ENCODE data around the gene EEIG1.

The EEIG1 gene

DNA sequence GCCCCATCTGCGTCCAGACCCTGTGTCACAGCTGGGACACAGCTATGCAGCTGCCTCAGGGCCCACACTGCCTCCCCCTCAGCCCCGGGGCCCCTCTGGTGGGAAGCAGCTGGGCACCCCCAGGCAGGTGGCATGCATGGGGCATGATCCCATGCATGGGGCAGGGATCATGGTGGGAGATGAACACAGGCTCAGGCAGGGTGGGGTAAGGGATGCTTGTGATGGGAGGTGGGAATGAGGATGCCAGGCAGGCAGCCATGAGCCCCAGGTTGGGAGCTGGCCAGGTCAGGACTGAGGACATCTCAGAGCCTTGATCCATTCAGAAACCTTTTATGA is 19.7 kb downstream of the EEIG1 start:
- no peaks in the 10 kb centered on the region for H3K27me3 ChIP-seq (ENCODE audit: insufficient read depth, poor library complexity, severe bottlenecking)
- DNase-seq (ENCODE audit: low read depth in 1 of 2, low spot score in 1 of 2) = no peak
- no peak overlapping the region for H3K27ac ChIP-seq (replicated peaks)
- no peak for TF ChIP-seq GABPA (IDR thresholded peaks at IDR 0.05; ENCODE audit: low read depth)
- no peak for TF ChIP-seq POLR2AphosphoS5 (IDR thresholded peaks at IDR 0.05; ENCODE audit: low read depth)
- TF ChIP-seq, protein P1, sequence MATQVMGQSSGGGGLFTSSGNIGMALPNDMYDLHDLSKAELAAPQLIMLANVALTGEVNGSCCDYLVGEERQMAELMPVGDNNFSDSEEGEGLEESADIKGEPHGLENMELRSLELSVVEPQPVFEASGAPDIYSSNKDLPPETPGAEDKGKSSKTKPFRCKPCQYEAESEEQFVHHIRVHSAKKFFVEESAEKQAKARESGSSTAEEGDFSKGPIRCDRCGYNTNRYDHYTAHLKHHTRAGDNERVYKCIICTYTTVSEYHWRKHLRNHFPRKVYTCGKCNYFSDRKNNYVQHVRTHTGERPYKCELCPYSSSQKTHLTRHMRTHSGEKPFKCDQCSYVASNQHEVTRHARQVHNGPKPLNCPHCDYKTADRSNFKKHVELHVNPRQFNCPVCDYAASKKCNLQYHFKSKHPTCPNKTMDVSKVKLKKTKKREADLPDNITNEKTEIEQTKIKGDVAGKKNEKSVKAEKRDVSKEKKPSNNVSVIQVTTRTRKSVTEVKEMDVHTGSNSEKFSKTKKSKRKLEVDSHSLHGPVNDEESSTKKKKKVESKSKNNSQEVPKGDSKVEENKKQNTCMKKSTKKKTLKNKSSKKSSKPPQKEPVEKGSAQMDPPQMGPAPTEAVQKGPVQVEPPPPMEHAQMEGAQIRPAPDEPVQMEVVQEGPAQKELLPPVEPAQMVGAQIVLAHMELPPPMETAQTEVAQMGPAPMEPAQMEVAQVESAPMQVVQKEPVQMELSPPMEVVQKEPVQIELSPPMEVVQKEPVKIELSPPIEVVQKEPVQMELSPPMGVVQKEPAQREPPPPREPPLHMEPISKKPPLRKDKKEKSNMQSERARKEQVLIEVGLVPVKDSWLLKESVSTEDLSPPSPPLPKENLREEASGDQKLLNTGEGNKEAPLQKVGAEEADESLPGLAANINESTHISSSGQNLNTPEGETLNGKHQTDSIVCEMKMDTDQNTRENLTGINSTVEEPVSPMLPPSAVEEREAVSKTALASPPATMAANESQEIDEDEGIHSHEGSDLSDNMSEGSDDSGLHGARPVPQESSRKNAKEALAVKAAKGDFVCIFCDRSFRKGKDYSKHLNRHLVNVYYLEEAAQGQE (IDR thresholded peaks at IDR 0.05; ENCODE audit: insufficient replicate concordance, low read depth) = no peak
- TF ChIP-seq SPI1 (IDR thresholded peaks at IDR 0.05; ENCODE audit: borderline replicate concordance, low read depth) = no peak
- TF ChIP-seq, protein P2, sequence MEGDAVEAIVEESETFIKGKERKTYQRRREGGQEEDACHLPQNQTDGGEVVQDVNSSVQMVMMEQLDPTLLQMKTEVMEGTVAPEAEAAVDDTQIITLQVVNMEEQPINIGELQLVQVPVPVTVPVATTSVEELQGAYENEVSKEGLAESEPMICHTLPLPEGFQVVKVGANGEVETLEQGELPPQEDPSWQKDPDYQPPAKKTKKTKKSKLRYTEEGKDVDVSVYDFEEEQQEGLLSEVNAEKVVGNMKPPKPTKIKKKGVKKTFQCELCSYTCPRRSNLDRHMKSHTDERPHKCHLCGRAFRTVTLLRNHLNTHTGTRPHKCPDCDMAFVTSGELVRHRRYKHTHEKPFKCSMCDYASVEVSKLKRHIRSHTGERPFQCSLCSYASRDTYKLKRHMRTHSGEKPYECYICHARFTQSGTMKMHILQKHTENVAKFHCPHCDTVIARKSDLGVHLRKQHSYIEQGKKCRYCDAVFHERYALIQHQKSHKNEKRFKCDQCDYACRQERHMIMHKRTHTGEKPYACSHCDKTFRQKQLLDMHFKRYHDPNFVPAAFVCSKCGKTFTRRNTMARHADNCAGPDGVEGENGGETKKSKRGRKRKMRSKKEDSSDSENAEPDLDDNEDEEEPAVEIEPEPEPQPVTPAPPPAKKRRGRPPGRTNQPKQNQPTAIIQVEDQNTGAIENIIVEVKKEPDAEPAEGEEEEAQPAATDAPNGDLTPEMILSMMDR (IDR thresholded peaks at IDR 0.05; ENCODE audit: insufficient read depth, low read length) = no peak
- no peak overlapping the region for H3K4me3 ChIP-seq (replicated peaks; ENCODE audit: insufficient read depth, low read length)

DNA sequence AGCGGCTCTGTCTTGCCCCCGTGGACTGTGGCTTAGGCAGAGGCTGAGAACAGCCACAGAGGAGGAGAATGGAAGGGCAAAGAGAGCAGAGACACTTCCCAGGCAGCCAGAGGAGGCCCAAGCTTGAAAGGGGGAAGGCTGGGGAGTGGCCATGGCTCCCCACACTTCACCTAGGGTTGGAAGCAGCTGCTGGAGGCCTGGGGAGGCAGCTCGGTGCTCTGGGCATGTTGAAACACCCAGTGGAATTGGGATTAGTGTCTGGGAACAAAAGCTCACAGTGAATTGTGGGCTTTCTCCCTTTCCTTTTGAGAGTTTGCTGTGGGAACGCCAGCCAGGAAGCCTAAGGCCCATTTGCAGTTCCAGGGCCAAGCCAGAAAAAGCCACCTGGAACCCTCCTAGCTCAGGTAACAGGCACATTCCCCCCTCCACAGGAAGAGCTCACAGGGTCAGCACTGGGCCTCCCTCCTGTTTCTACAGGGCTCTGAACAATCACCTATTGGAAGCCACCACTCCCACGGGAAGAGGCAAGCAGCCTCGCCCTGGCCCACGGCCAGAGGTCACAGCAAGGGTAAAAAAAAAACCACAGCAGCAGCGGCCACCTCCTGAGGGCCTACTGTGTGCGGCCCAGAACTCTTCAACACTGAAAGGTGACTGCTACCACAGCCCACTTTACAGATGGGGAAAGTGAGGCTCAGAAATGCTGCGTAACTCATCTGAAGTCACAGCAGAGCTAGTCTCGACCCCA is 20.2 kb downstream of the EEIG1 start:
- no peak overlapping the region for H3K27ac ChIP-seq (replicated peaks)
- DNase-seq (ENCODE audit: low read depth in 1 of 2, low spot score in 1 of 2) = no peak
- H3K27me3 ChIP-seq (ENCODE audit: insufficient read depth, poor library complexity, severe bottlenecking) = no peaks in the 10 kb centered on the region
- H3K4me3 ChIP-seq (replicated peaks; ENCODE audit: insufficient read depth, low read length) = no peak overlapping the region
- TF ChIP-seq, protein P1 (IDR thresholded peaks at IDR 0.05; ENCODE audit: insufficient replicate concordance, low read depth) = no peak

DNA sequence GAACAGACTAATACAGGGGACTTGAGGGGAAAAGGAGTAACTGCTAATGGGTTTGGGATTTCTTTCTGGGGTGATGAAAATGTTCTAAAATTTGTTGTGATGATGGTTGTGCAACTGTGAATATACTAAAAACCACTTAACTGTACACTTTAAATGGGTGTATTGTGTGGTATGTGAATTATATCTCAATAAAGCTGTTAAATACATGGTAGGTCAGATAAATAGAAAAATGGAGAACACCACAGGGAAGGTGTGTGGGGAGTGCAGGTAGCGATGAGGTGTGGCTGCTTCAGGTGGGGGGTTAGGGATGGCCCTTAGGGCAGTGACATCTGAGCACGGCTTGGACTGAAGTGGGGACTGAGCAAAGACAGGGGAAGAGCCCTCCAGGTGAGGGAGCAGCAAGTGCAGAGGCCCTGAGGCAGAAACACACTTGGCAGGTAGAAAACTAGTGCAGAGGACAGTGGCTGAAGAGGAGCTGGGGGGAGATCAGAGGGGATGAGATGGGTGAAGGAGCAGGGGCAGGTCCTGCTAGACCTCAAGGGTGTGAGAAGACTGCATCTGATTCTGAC is 20.9 kb downstream of the EEIG1 start:
- no peak overlapping the region for H3K27ac ChIP-seq (replicated peaks)
- DNase-seq (ENCODE audit: low read depth in 1 of 2, low spot score in 1 of 2) = no peak

More for the DNA sequence above, 20.9 kb downstream of the EEIG1 start:
- H3K4me3 ChIP-seq (replicated peaks; ENCODE audit: insufficient read depth, low read length) = no peak overlapping the region
- TF ChIP-seq SPI1 (IDR thresholded peaks at IDR 0.05; ENCODE audit: borderline replicate concordance, low read depth) (no peak), GABPA (IDR thresholded peaks at IDR 0.05; ENCODE audit: low read depth) (no peak), POLR2AphosphoS5 (IDR thresholded peaks at IDR 0.05; ENCODE audit: low read depth) (no peak)
- TF ChIP-seq, protein P2 (IDR thresholded peaks at IDR 0.05; ENCODE audit: insufficient read depth, low read length) = no peak
- TF ChIP-seq, protein P1 (IDR thresholded peaks at IDR 0.05; ENCODE audit: insufficient replicate concordance, low read depth) = no peak
- no peaks in the 10 kb centered on the region for H3K27me3 ChIP-seq (ENCODE audit: insufficient read depth, poor library complexity, severe bottlenecking)

All from HL-60 (cell line).